WTC11 (cell line): ENCODE results near the gene MAP2K1. TPM values are rescaled to one million over a fixed set of nuclear protein-coding genes. Genes with fewer than 3 reads are reported as not detected.
"Not testable (repeated sequence)": the region's sequence is repeated elsewhere in the genome, so short reads cannot be mapped to it uniquely, and the experiment has no call there.

Experiments
- ATAC-seq: fragments of 200-7000 bp; cut with Tn5 transposase; 2 replicates; pipeline ENCODE4 v1.10.0; 2021; ENCODE audit warnings: mild to moderate bottlenecking, moderate library complexity
- CTCF ChIA-PET: fragments of 300-600 bp; sonication (Branson Sonifier 250); formaldehyde crosslinking; loops from one replicate; lab custom pipeline; 2021; ENCODE audit warnings: antibody characterized with exemption; lab: Charles Lee
- POLR2A ChIA-PET: fragments of 350-600 bp; sonication (Branson Sonifier 250); formaldehyde crosslinking; loops from one replicate; lab custom pipeline; 2021; ENCODE audit warnings: antibody characterized with exemption; lab: Charles Lee
- DNase-seq: peaks from one replicate; pipeline ENCODE4 v3.0.0; 2021; ENCODE audit warnings: low spot score
- H3K27ac Mint-ChIP-seq: 2 replicates; pipeline ENCODE4 v1.8.0; 2021; ENCODE audit warnings: mixed read lengths
- H3K27me3 Mint-ChIP-seq: 2 replicates; pipeline ENCODE4 v1.8.0; 2021; ENCODE audit warnings: low read depth, mild to moderate bottlenecking, moderate library complexity, mixed read lengths
- H3K36me3 Mint-ChIP-seq: 2 replicates; pipeline ENCODE4 v1.8.0; 2021; ENCODE audit warnings: mixed read lengths
- H3K4me1 Mint-ChIP-seq: 2 replicates; pipeline ENCODE4 v1.8.0; 2022; ENCODE audit warnings: mixed read lengths
- H3K4me3 Mint-ChIP-seq: 2 replicates; pipeline ENCODE4 v1.8.0; 2021; ENCODE audit warnings: mild to moderate bottlenecking, moderate library complexity, mixed read lengths
- H3K9me3 Mint-ChIP-seq: 2 replicates; pipeline ENCODE4 v1.8.0; 2021; ENCODE audit warnings: mixed read lengths
- CREB1 ChIP-seq: sonication (generic); formaldehyde crosslinking; IDR thresholded peaks from 2 replicates; pipeline ENCODE4 v1.8.0; 2023; ENCODE audit warnings: mild to moderate bottlenecking, missing genetic modification reagents
- CREM ChIP-seq: sonication (generic); formaldehyde crosslinking; IDR thresholded peaks from 2 replicates; pipeline ENCODE4 v1.8.1; 2022; ENCODE audit warnings: mild to moderate bottlenecking, missing genetic modification reagents, moderate library complexity
- FOXJ3 ChIP-seq: sonication (generic); formaldehyde crosslinking; IDR thresholded peaks from 2 replicates; pipeline ENCODE4 v1.9.0; 2021; ENCODE audit warnings: missing genetic modification reagents, mild to moderate bottlenecking, borderline replicate concordance
- JAZF1 ChIP-seq: fragments of 250-450 bp; sonication (Bioruptor Pico); IDR thresholded peaks from 2 replicates; pipeline ENCODE4 v1.9.0; 2021; ENCODE audit warnings: moderate library complexity, mild to moderate bottlenecking, inconsistent platforms
- NR3C1 ChIP-seq: sonication (generic); formaldehyde crosslinking; conservative IDR thresholded peaks from 2 replicates; pipeline ENCODE4 v1.8.1; 2023; ENCODE audit warnings: low read depth, mild to moderate bottlenecking, missing genetic modification reagents
- OVOL2 ChIP-seq: fragments of 250-450 bp; sonication (Bioruptor Pico); IDR thresholded peaks from 2 replicates; pipeline ENCODE4 v1.9.0; 2021; ENCODE audit warnings: mild to moderate bottlenecking, borderline replicate concordance
- RELA ChIP-seq: sonication (generic); formaldehyde crosslinking; IDR thresholded peaks from 2 replicates; pipeline ENCODE4 v1.8.1; 2022; ENCODE audit warnings: missing genetic modification reagents, mild to moderate bottlenecking, borderline replicate concordance
- SP1 ChIP-seq: sonication (generic); formaldehyde crosslinking; conservative IDR thresholded peaks from 2 replicates; pipeline ENCODE4 v1.8.1; 2022; ENCODE audit warnings: missing genetic modification reagents
- TCF7 ChIP-seq: sonication (generic); formaldehyde crosslinking; IDR thresholded peaks from 2 replicates; pipeline ENCODE4 v1.8.0; 2022; ENCODE audit warnings: mild to moderate bottlenecking, low read depth, missing genetic modification reagents, moderate library complexity
- TP53 ChIP-seq: sonication (generic); formaldehyde crosslinking; IDR thresholded peaks from 2 replicates; pipeline ENCODE4 v1.8.1; 2023; ENCODE audit warnings: mild to moderate bottlenecking, missing genetic modification reagents
- ZNF138 ChIP-seq: sonication (generic); formaldehyde crosslinking; conservative IDR thresholded peaks from 2 replicates; pipeline ENCODE4 v1.8.1; 2022; ENCODE audit warnings: mild to moderate bottlenecking, moderate library complexity, missing genetic modification reagents
- ZNF263 ChIP-seq: sonication (generic); formaldehyde crosslinking; IDR thresholded peaks from 2 replicates; pipeline ENCODE4 v1.8.1; 2022; ENCODE audit warnings: low read depth, mild to moderate bottlenecking, moderate library complexity, missing genetic modification reagents
- ZNF317 ChIP-seq: sonication (generic); formaldehyde crosslinking; IDR thresholded peaks from 2 replicates; pipeline ENCODE4 v1.8.1; 2023; ENCODE audit warnings: low read depth, mild to moderate bottlenecking, moderate library complexity, missing genetic modification reagents, borderline replicate concordance
- ZNF396 ChIP-seq: fragments of 250-450 bp; sonication (Bioruptor Pico); IDR thresholded peaks from 2 replicates; pipeline ENCODE4 v1.8.0; 2021; ENCODE audit warnings: mild to moderate bottlenecking, moderate library complexity, borderline replicate concordance
- ZNF416 ChIP-seq: fragments of 250-450 bp; sonication (Bioruptor Pico); IDR thresholded peaks from 2 replicates; pipeline ENCODE4 v1.9.0; 2021; ENCODE audit warnings: mild to moderate bottlenecking, inconsistent platforms
- total RNA-seq: library from RNA; stranded (reverse); gene quantifications from 3 replicates; pipeline ENCODE4 v1.2.3, GENCODE V29; 2021
- TF ChIP-seq, protein P1 (sequence below): sonication (generic); formaldehyde crosslinking; IDR thresholded peaks from 2 replicates; pipeline ENCODE4 v1.8.1; 2023; ENCODE audit warnings: mild to moderate bottlenecking, missing genetic modification reagents
- TF ChIP-seq, protein P2 (sequence below): sonication (generic); formaldehyde crosslinking; IDR thresholded peaks from 2 replicates; pipeline ENCODE4 v1.8.0; 2022; ENCODE audit warnings: mild to moderate bottlenecking, missing genetic modification reagents
- TF ChIP-seq, protein P3 (sequence below): sonication (generic); formaldehyde crosslinking; IDR thresholded peaks from 2 replicates; pipeline ENCODE4 v1.8.1; 2023; ENCODE audit warnings: mild to moderate bottlenecking, missing genetic modification reagents, moderate library complexity
- TF ChIP-seq, protein P4 (sequence below): fragments of 250-450 bp; sonication (Bioruptor Pico); IDR thresholded peaks from 2 replicates; pipeline ENCODE4 v1.8.0; 2021; ENCODE audit warnings: mild to moderate bottlenecking
- TF ChIP-seq, protein P5 (sequence below): sonication (generic); formaldehyde crosslinking; IDR thresholded peaks from 2 replicates; pipeline ENCODE4 v1.8.0; 2022; ENCODE audit warnings: mild to moderate bottlenecking, missing genetic modification reagents
- TF ChIP-seq, protein P6 (sequence below): fragments of 200-600 bp; IDR thresholded peaks from 2 replicates; pipeline ENCODE4 v1.8.0; 2022; ENCODE audit warnings: antibody characterized with exemption

Gene MAP2K1
- total RNA-seq, 1 experiment from 2014 or later, result 93.0 TPM

DNA sequence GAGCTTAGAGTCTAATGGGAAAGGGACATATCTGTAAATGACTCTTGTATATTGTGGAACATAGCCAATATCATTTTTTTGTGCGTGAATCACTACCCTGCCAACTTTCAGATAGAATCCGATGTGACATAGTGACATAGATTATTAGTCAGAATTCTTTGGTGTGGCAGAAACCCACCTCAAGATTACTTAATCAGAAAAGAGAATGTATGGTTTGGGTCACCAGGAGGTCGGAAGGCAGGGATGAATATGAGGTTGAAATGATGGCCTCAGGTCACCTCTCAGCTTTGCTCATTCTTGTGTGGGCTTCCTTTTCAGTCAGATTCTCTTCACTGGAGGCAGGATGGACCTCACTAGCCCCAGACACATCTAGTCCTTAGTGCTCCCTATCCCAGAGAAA, 69.5 kb downstream of the MAP2K1 start (continued):
- TF ChIP-seq, protein P1, sequence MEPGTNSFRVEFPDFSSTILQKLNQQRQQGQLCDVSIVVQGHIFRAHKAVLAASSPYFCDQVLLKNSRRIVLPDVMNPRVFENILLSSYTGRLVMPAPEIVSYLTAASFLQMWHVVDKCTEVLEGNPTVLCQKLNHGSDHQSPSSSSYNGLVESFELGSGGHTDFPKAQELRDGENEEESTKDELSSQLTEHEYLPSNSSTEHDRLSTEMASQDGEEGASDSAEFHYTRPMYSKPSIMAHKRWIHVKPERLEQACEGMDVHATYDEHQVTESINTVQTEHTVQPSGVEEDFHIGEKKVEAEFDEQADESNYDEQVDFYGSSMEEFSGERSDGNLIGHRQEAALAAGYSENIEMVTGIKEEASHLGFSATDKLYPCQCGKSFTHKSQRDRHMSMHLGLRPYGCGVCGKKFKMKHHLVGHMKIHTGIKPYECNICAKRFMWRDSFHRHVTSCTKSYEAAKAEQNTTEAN, result no peak
- TF ChIP-seq OVOL2, result no peak

DNA sequence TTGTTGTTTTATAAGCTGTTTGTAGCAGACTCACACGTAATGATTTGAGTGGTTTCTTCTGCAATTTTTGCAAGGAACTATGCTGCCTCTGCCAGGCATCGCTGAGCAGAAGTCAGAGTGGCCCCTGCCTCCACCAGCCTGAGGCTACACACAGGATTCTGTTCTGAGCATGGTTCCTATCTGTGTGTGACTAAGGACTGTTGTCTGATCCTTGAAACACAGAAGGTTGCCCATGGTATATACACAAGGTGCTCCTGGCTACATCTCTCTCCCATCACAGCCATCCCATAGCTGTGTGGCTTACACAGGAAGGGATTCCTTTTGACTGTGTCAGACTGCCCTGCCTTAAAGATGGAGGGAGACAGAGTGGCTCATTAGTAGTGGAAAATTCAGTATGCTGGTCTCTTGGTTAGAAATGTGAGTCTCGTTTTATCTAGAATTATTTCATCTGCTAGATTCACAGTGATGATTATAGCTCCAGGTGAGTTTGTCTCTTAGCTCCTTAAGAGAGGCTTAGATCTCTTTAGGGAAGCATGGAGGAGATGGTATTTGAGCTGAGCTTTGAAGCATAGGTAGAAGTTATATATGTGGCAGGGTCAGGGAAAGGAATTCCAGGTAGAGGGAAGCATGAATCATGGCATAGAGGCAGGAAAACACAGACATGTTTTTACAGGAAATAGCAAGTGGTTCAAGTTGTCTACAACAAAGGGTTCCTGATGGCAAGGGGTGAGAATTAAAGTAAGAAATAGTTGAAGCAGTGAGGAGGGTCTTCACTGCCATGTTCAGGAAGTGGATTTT, 73.3 kb downstream of the MAP2K1 start:
- H3K9me3 Mint-ChIP-seq, result peaks cover 5% of the 10 kb centered on the region
- no peak for ATAC-seq

DNA sequence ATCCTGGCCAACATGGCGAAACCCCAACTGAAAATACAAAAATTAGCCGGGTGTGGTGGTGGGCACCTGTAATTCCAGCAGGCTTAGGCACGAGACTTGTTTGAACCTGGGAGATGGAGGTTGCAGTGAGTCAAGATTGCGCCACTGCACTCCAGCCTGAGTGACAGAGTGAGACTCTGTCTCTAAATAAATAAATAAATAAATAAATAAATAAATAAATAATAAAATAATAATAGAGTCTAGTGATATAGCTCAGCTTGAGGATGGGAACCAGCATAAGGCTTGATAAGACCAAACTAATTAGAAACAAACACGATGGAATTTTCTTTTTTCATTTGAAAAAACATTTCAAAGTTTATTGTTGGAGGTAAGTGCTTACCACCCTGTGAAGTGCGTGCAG, 74.6 kb downstream of the MAP2K1 start:
- peaks cover 57% of the 10 kb centered on the region for H3K4me1 Mint-ChIP-seq
- H3K27me3 Mint-ChIP-seq, H3K4me3 Mint-ChIP-seq, DNase-seq, POLR2A ChIA-PET, ATAC-seq: not testable (repeated sequence)
- peaks cover 17% of the 10 kb centered on the region for H3K9me3 Mint-ChIP-seq
- CTCF ChIA-PET, result interaction anchor here (1.0 to 2.1 kb wide), 2 partner anchors 37 to 57 kb away, joined by 3 to 6 read pairs; partner anchors contain the start of gene SNAPC5
- peaks cover 30% of the 10 kb centered on the region for H3K36me3 Mint-ChIP-seq
- peak overlapping the region; percentile 75; the same call in 1 of the 2 replicates for H3K27ac Mint-ChIP-seq

More for the DNA sequence above, 73.3 kb downstream of the MAP2K1 start:
- peaks cover 17% of the 10 kb centered on the region for H3K36me3 Mint-ChIP-seq
- CTCF ChIA-PET, result interaction anchor here (1.2 kb wide), 1 partner anchor 11 kb away, joined by 3 read pairs; no protein-coding TSS in a partner anchor
- POLR2A ChIA-PET, result no interaction called here
- TF ChIP-seq SP1 (CRISPR knock-in tag), result no peak
- no peak for TF ChIP-seq ZNF416 (CRISPR knock-in tag)
- no peak for TF ChIP-seq ZNF317
- TF ChIP-seq CREB1 (CRISPR knock-in tag), result no peak
- TF ChIP-seq NR3C1 (CRISPR knock-in tag), result no peak
- TF ChIP-seq, protein P2, sequence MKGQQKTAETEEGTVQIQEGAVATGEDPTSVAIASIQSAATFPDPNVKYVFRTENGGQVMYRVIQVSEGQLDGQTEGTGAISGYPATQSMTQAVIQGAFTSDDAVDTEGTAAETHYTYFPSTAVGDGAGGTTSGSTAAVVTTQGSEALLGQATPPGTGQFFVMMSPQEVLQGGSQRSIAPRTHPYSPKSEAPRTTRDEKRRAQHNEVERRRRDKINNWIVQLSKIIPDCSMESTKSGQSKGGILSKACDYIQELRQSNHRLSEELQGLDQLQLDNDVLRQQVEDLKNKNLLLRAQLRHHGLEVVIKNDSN, result no peak
- TF ChIP-seq CREM, result no peak
- no peak for TF ChIP-seq JAZF1 (CRISPR knock-in tag)
- TF ChIP-seq, protein P1, result no peak
- TF ChIP-seq ZNF138 (CRISPR knock-in tag), result no peak
- no peak for TF ChIP-seq TP53 (CRISPR knock-in tag)
- TF ChIP-seq, protein P3, sequence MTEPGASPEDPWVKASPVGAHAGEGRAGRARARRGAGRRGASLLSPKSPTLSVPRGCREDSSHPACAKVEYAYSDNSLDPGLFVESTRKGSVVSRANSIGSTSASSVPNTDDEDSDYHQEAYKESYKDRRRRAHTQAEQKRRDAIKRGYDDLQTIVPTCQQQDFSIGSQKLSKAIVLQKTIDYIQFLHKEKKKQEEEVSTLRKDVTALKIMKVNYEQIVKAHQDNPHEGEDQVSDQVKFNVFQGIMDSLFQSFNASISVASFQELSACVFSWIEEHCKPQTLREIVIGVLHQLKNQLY (CRISPR knock-in tag), result no peak
- peak overlapping the region; percentile 84 for H3K27ac Mint-ChIP-seq
- no peak for DNase-seq
- H3K27me3 Mint-ChIP-seq, result no peaks in the 10 kb centered on the region; the same call in 1 of the 2 replicates
- H3K4me1 Mint-ChIP-seq, result peaks cover 57% of the 10 kb centered on the region
- H3K4me3 Mint-ChIP-seq, result no peak overlapping the region

DNA sequence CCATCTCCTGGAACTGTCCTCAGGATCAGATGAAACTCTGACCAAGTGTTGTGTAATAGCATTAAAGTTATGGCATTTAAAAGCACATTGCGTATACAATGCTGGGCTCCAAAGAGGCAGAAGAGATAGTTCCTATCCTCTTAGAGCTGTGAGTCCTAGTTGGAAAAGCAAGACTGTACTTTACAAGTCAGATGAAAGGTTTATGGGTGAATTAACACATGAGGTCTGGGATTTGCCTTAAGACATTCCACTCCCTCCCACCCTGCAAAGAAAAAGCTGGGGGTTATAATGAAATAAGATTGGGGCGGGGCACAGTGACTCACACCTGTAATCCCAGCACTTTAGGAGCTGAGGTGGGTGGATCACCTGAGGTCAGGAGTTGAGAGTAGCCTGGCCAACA, 75.2 kb downstream of the MAP2K1 start:
- no peak for DNase-seq
- peaks cover 21% of the 10 kb centered on the region for H3K9me3 Mint-ChIP-seq
- H3K4me3 Mint-ChIP-seq, result no peak overlapping the region
- peaks cover 36% of the 10 kb centered on the region for H3K36me3 Mint-ChIP-seq
- POLR2A ChIA-PET, result interaction anchor here (0.7 kb wide), 1 partner anchor 346 kb away, joined by 3 read pairs; no protein-coding TSS in a partner anchor
- H3K4me1 Mint-ChIP-seq, result peaks cover 53% of the 10 kb centered on the region
- ATAC-seq, result no peak
- peak overlapping the region; percentile 46 for H3K27ac Mint-ChIP-seq
- H3K27me3 Mint-ChIP-seq, result no peaks in the 10 kb centered on the region; the same call in 1 of the 2 replicates
- CTCF ChIA-PET, result interaction anchor here (1.0 to 2.1 kb wide), 3 partner anchors 10 to 57 kb away, joined by 3 to 6 read pairs (median 5); partner anchors contain the start of gene SNAPC5
- TF ChIP-seq, protein P4, sequence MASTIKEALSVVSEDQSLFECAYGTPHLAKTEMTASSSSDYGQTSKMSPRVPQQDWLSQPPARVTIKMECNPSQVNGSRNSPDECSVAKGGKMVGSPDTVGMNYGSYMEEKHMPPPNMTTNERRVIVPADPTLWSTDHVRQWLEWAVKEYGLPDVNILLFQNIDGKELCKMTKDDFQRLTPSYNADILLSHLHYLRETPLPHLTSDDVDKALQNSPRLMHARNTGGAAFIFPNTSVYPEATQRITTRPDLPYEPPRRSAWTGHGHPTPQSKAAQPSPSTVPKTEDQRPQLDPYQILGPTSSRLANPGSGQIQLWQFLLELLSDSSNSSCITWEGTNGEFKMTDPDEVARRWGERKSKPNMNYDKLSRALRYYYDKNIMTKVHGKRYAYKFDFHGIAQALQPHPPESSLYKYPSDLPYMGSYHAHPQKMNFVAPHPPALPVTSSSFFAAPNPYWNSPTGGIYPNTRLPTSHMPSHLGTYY (CRISPR knock-in tag), result no peak
- TF ChIP-seq ZNF396 (CRISPR knock-in tag), result no peak
- TF ChIP-seq ZNF263 (CRISPR knock-in tag), result no peak
- TF ChIP-seq RELA (CRISPR knock-in tag), result no peak
- TF ChIP-seq, protein P5, sequence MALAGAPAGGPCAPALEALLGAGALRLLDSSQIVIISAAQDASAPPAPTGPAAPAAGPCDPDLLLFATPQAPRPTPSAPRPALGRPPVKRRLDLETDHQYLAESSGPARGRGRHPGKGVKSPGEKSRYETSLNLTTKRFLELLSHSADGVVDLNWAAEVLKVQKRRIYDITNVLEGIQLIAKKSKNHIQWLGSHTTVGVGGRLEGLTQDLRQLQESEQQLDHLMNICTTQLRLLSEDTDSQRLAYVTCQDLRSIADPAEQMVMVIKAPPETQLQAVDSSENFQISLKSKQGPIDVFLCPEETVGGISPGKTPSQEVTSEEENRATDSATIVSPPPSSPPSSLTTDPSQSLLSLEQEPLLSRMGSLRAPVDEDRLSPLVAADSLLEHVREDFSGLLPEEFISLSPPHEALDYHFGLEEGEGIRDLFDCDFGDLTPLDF (CRISPR knock-in tag), result no peak
- TF ChIP-seq, protein P6, sequence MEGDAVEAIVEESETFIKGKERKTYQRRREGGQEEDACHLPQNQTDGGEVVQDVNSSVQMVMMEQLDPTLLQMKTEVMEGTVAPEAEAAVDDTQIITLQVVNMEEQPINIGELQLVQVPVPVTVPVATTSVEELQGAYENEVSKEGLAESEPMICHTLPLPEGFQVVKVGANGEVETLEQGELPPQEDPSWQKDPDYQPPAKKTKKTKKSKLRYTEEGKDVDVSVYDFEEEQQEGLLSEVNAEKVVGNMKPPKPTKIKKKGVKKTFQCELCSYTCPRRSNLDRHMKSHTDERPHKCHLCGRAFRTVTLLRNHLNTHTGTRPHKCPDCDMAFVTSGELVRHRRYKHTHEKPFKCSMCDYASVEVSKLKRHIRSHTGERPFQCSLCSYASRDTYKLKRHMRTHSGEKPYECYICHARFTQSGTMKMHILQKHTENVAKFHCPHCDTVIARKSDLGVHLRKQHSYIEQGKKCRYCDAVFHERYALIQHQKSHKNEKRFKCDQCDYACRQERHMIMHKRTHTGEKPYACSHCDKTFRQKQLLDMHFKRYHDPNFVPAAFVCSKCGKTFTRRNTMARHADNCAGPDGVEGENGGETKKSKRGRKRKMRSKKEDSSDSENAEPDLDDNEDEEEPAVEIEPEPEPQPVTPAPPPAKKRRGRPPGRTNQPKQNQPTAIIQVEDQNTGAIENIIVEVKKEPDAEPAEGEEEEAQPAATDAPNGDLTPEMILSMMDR, result no peak
- TF ChIP-seq TCF7 (CRISPR knock-in tag), result no peak
- no peak for TF ChIP-seq FOXJ3 (CRISPR knock-in tag)
